KMS-11 (cell line): Measurements from ENCODE around the gene RNASEH2A.
A peak's percentile ranks its signal among the peaks of the same experiment; 100 is the strongest.

Experiments
- H2AFZ ChIP-seq: fragments of 200-600 bp; sonication (generic); 2 replicates; pipeline ENCODE4 v1.6.1; 2016; ENCODE audit warnings: antibody characterized with exemption, mixed run types, low read depth
- H3K27ac ChIP-seq: fragments of 200-600 bp; sonication (generic); 2 replicates; pipeline ENCODE4 v1.6.1; 2016; ENCODE audit warnings: mild to moderate bottlenecking, mixed run types
- H3K27me3 ChIP-seq: fragments of 200-600 bp; sonication (generic); 2 replicates; pipeline ENCODE4 v1.6.1; 2017; ENCODE audit warnings: mild to moderate bottlenecking, low read depth, mixed run types, moderate library complexity; ENCODE audit not compliant: insufficient read depth
- H3K36me3 ChIP-seq: fragments of 200-600 bp; sonication (generic); 2 replicates; pipeline ENCODE4 v1.6.1; 2017; ENCODE audit warnings: mild to moderate bottlenecking, mixed run types; ENCODE audit not compliant: insufficient read depth
- H3K4me1 ChIP-seq: fragments of 200-600 bp; sonication (generic); 2 replicates; pipeline ENCODE4 v1.6.1; 2016; ENCODE audit warnings: mild to moderate bottlenecking, low read depth, mixed run types; ENCODE audit not compliant: poor library complexity, severe bottlenecking
- H3K4me2 ChIP-seq: fragments of 200-600 bp; sonication (generic); 2 replicates; pipeline ENCODE4 v1.7.0; 2016; ENCODE audit warnings: mild to moderate bottlenecking, mixed run types
- H3K4me3 ChIP-seq: fragments of 200-600 bp; sonication (generic); IDR thresholded peaks from 2 replicates; pipeline ENCODE4 v1.6.1; 2017; ENCODE audit warnings: low read depth, low read length, mixed read lengths; ENCODE audit not compliant: insufficient read depth
- H3K79me2 ChIP-seq: fragments of 200-600 bp; sonication (generic); 2 replicates; pipeline ENCODE4 v1.6.1; 2016; ENCODE audit warnings: low read depth, mixed run types; ENCODE audit not compliant: insufficient read depth
- H3K9ac ChIP-seq: fragments of 200-600 bp; sonication (generic); 2 replicates; pipeline ENCODE4 v1.6.1; 2016; ENCODE audit warnings: mild to moderate bottlenecking, mixed run types
- H4K20me1 ChIP-seq: fragments of 200-600 bp; sonication (generic); 2 replicates; pipeline ENCODE4 v1.6.1; 2016; ENCODE audit warnings: mild to moderate bottlenecking, mixed run types; ENCODE audit not compliant: insufficient read depth
- TF ChIP-seq, protein P1 (sequence below): fragments of 200-600 bp; sonication (generic); conservative IDR thresholded peaks from 2 replicates; pipeline ENCODE4 v1.6.1; 2017; ENCODE audit warnings: low read depth, mild to moderate bottlenecking, antibody characterized with exemption, low read length, moderate library complexity, mixed read lengths

Gene RNASEH2A

DNA sequence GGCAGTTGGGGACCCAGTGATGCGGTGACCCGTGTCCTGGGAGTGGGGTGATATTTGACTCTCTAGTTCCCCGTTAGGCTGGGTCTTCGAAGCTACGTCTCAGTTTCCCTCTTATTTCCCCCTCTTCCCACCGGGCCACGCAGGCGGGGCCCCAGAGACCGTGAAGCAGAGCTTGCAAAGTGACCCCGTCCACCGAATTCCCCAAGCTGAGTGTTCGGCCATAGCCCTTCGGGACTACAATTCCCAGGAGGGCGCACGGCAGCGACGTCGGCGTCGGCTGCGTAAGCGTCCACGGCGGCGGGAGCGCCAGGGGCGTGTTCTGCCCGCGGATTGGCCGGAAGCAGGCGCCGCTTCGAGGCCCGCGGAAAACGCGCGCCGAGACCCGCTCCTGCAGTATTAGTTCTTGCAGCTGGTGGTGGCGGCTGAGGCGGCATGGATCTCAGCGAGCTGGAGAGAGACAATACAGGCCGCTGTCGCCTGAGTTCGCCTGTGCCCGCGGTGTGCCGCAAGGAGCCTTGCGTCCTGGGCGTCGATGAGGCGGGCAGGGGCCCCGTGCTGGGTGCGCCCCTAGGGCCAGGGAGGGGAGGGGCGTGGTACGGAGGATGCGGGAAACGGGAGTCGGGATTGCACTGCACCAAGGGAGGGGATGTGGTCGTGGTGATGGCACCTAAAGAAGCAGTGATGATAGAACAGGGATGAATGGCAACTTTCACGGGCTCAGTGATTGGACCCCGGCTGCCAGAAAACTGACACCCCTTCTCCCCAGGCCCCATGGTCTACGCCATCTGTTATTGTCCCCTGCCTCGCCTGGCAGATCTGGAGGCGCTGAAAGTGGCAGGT lies at the start of gene RNASEH2A:
RNASEH2A (plus strand) TSS at position 343 of the 840 bp plus-strand sequence; CDS start at position 433, 90 bp downstream.
- Histone ChIP-seq H3K4me2 (peak within 1 kb of the TSS; percentile 81), H2AFZ (peak within 1 kb of the TSS; percentile 76), H3K27me3 (peaks cover 11% of the 10 kb centered on the region), H3K9ac (peak within 1 kb of the TSS; percentile 32; the same call in 1 of the 2 replicates), H3K4me1 (no peaks in the 10 kb centered on the region), H3K36me3 (no peaks in the 10 kb centered on the region), H3K27ac (no peak within 1 kb of the TSS), H3K79me2 (no peaks in the 10 kb centered on the region), H3K4me3 (no peak within 1 kb of the TSS), H4K20me1 (no peaks in the 10 kb centered on the region)
- TF ChIP-seq, protein P1, sequence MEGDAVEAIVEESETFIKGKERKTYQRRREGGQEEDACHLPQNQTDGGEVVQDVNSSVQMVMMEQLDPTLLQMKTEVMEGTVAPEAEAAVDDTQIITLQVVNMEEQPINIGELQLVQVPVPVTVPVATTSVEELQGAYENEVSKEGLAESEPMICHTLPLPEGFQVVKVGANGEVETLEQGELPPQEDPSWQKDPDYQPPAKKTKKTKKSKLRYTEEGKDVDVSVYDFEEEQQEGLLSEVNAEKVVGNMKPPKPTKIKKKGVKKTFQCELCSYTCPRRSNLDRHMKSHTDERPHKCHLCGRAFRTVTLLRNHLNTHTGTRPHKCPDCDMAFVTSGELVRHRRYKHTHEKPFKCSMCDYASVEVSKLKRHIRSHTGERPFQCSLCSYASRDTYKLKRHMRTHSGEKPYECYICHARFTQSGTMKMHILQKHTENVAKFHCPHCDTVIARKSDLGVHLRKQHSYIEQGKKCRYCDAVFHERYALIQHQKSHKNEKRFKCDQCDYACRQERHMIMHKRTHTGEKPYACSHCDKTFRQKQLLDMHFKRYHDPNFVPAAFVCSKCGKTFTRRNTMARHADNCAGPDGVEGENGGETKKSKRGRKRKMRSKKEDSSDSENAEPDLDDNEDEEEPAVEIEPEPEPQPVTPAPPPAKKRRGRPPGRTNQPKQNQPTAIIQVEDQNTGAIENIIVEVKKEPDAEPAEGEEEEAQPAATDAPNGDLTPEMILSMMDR: no peak

DNA sequence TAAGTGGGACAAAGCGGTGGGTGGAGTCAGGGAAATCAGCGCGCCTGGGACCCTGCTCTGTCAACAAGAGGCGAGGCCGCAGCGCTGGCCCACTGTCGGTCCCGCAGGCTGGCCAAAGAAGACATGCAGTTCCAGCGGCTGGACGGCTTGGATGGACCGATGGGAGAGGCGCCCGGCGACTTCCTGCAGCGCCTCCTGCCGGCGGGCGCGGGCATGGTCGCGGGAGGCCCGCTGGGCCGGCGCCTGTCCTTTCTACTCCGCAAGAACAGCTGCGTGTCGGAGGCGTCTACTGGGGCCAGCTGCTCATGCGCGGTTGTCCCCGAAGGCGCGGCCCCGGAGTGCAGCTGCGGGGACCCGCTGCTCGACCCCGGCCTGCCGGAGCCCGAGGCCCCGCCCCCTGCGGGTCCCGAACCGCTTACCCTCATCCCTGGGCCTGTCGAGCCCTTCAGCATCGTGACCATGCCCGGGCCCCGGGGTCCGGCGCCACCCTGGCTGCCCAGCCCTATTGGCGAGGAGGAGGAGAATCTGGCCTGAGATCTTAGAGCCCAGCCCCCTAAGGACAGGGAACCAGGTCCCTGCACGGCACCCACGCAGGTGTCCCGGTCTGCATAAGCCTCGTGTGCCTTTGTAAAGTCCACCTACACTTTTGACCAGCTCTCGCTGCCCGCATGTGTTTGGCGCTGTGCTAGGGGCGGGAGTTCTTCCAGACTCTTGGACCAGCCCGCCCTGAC lies 48.7 kb upstream of the RNASEH2A start:
- Histone ChIP-seq H3K4me2 (no peak overlapping the region), H3K27ac (no peak overlapping the region), H2AFZ (no peak overlapping the region)

DNA sequence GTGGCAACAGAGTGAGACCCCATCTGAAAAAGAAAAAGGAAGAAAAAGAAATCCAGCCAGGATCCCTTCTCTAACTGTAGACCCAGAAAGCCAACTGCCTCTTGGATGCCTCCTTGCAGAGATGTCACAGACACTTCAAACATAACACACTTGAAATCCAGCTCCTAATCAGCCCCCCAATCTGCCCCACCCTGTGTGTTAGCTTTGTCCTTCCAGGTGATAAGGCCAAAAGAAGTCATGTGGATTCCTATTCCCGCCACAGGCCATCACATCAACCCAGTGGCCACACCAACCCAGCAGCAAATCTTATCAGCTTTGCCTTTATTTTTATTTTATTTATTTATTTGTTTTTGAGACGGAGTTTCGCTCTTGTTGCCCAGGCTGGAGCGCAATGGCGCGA lies 46.7 kb upstream of the RNASEH2A start:
- no peak overlapping the region for H3K27ac ChIP-seq
- H3K36me3 ChIP-seq: no peaks in the 10 kb centered on the region
- H3K27me3 ChIP-seq: peaks cover 34% of the 10 kb centered on the region; the same call in 1 of the 2 replicates
- H3K4me2 ChIP-seq: no peak overlapping the region
- no peak overlapping the region for H3K9ac ChIP-seq
- H2AFZ ChIP-seq: no peak overlapping the region
- no peaks in the 10 kb centered on the region for H3K4me1 ChIP-seq
- no peaks in the 10 kb centered on the region for H4K20me1 ChIP-seq
- H3K4me3 ChIP-seq: no peak overlapping the region
- TF ChIP-seq, protein P1: no peak
- no peaks in the 10 kb centered on the region for H3K79me2 ChIP-seq

More for the DNA sequence above, 48.7 kb upstream of the RNASEH2A start:
- H3K4me3 ChIP-seq: no peak overlapping the region
- H3K9ac ChIP-seq: no peak overlapping the region
- no peaks in the 10 kb centered on the region for H4K20me1 ChIP-seq
- no peaks in the 10 kb centered on the region for H3K36me3 ChIP-seq
- peaks cover 50% of the 10 kb centered on the region for H3K27me3 ChIP-seq
- TF ChIP-seq, protein P1: peak; percentile 30; the same call in 1 of the 2 replicates
- H3K79me2 ChIP-seq: no peaks in the 10 kb centered on the region
- H3K4me1 ChIP-seq: no peaks in the 10 kb centered on the region

DNA sequence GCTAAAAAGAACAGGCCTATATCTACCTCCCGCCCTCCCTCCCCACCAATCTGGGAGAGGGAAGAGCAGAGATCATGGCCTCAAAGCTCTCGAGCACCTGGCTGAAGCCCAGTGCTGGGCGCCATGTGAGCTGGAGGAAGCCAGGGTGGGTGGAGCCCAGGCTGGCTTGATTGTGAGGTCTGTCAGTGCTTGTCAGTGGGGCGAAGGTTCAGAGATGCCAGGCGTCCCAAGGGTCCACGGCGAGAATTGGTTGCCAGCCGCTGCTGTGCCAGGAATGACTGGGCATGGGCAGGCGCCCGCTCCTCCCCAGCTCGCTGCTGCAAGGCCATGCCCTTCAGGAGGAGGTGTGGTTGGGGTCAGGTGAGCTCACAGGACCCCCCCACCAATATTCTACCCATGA lies 43.3 kb upstream of the RNASEH2A start:
- H3K4me3 ChIP-seq: no peak overlapping the region
- no peaks in the 10 kb centered on the region for H3K79me2 ChIP-seq
- peaks cover 10% of the 10 kb centered on the region; the same call in 1 of the 2 replicates for H3K27me3 ChIP-seq
- H3K9ac ChIP-seq: no peak overlapping the region
- H2AFZ ChIP-seq: no peak overlapping the region
- no peaks in the 10 kb centered on the region for H3K36me3 ChIP-seq
- H3K4me2 ChIP-seq: no peak overlapping the region
- no peak overlapping the region for H3K27ac ChIP-seq
- no peaks in the 10 kb centered on the region for H3K4me1 ChIP-seq
- TF ChIP-seq, protein P1: no peak
- no peaks in the 10 kb centered on the region for H4K20me1 ChIP-seq
